Measurements from ENCODE around the gene ACTN1. TPM values are rescaled to one million over a fixed set of nuclear protein-coding genes. Genes with fewer than 3 reads are reported as not detected.
A peak's percentile ranks its signal among the peaks of the same experiment; 100 is the strongest.

The ACTN1 gene
- total RNA-seq, 2 experiments from 2014 or later, result 51.4 to 56.1 TPM

DNA sequence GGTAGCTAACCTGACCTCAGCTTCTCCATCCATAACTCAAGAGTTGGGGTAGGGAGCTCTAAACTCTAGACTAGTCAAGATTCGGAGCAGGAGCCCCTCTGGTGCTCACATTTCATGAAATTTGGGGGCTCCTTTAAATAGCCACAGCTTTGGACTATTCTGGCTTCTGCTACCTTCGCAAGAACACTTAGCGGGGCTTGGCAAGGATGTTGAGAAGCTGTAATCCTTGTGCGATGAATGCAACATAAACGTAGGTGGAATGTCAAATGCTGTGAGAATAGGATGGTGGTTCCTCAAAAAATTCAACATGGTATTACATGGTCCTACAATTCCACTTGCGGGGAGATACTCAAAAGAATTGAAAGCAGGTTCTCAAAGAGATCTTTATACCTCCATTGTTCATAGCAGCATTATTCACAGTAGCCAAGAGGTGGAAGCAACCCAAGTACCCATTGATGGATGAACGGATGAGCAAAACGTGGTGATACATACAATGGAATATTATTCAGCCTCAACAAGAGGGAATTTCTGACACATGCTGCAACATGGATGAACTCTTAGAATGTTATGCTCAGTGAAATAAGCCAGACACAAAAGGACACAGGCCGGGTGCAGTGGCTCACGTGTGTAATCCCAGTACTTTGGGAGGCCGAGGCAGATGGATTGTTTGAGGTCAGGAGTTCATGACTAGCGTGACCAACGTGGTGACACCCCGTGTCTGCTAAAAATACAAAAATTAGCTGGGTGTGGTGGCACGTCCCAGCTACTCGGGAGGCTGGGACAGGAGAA, 73.8 kb downstream of the ACTN1 start:
- Mint-ChIP-seq H3K27me3 (ENCODE audit: low read depth) (no peaks in the 10 kb centered on the region), H3K4me1 (ENCODE audit: low read depth) (peaks cover 5% of the 10 kb centered on the region), H3K27ac (no peak overlapping the region), H3K9me3 (ENCODE audit: insufficient read depth) (no peaks in the 10 kb centered on the region), H3K36me3 (ENCODE audit: low read depth) (peaks cover 26% of the 10 kb centered on the region), H3K4me3 (no peak overlapping the region)
- CTCF ChIA-PET, result interaction anchor here (0.8 to 1.2 kb wide), 2 partner anchors 42 to 202 kb away, joined by 3 read pairs; no protein-coding TSS in a partner anchor
- POLR2A ChIA-PET, result no interaction called here
- DNase-seq (no peak), ATAC-seq (no peak)

DNA sequence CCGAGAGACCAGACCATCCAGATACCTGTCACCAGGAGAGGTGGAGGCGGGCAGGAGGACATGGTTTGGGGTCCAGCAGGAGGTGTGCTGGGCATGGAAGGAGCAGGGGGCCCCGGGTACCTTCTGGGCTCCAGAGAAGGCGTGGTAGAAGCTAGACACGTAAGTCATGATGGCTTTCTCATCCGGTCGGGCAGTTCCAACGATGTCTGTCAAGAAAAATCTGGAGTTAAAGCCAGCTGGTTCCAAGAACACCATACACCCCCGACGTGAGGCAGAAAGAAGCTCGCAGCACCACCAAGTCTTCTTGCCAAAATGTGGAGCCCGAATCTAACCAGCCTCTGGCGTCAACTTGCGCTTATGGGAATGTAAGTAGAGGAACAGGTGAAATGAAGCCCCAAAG, 76.7 kb downstream of the ACTN1 start:
- CTCF ChIA-PET, result interaction anchor here (1.4 kb wide), 1 partner anchor 8 kb away, joined by 9 read pairs; no protein-coding TSS in a partner anchor
- H3K27me3 Mint-ChIP-seq (ENCODE audit: low read depth), result no peaks in the 10 kb centered on the region
- no peak for ATAC-seq
- no peak overlapping the region for H3K27ac Mint-ChIP-seq
- POLR2A ChIA-PET, result no interaction called here
- peaks cover 32% of the 10 kb centered on the region for H3K36me3 Mint-ChIP-seq (ENCODE audit: low read depth)
- DNase-seq, result no peak
- no peak overlapping the region for H3K4me3 Mint-ChIP-seq
- peaks cover 21% of the 10 kb centered on the region for H3K4me1 Mint-ChIP-seq (ENCODE audit: low read depth)
- no peaks in the 10 kb centered on the region for H3K9me3 Mint-ChIP-seq (ENCODE audit: insufficient read depth)

DNA sequence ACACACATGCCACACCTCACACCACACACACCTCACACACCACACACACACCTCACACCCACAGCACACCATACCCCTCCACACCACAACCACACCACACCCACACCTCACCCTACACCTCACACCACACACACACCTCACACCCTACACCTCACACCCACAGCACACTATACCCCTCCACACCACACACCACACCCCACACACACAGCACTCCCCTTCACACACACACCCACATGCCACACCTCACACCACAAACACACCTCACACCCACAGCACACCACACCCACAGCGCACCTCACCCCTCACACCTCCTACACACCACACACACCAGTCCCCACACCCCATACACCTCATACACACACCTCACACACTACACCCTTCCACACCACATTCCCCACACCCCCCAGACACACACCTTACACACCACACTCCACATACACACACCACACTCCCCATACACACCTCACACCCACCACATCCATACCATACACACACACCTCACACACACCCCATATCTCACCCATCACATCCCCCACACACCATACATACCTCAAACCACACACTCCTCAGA, 80.0 kb downstream of the ACTN1 start:
- POLR2A ChIA-PET, result no interaction called here
- H3K27me3 Mint-ChIP-seq (ENCODE audit: low read depth), result no peaks in the 10 kb centered on the region
- peaks cover 26% of the 10 kb centered on the region for H3K36me3 Mint-ChIP-seq (ENCODE audit: low read depth)
- DNase-seq, result no peak
- no peak overlapping the region for H3K4me3 Mint-ChIP-seq
- no peaks in the 10 kb centered on the region for H3K9me3 Mint-ChIP-seq (ENCODE audit: insufficient read depth)
- ATAC-seq, result peak; percentile 27
- peak overlapping the region; percentile 70 for H3K27ac Mint-ChIP-seq
- H3K4me1 Mint-ChIP-seq (ENCODE audit: low read depth), result peaks cover 22% of the 10 kb centered on the region
- CTCF ChIA-PET, result interaction anchor here (2.0 kb wide), 1 partner anchor 208 kb away, joined by 5 read pairs; no protein-coding TSS in a partner anchor

DNA sequence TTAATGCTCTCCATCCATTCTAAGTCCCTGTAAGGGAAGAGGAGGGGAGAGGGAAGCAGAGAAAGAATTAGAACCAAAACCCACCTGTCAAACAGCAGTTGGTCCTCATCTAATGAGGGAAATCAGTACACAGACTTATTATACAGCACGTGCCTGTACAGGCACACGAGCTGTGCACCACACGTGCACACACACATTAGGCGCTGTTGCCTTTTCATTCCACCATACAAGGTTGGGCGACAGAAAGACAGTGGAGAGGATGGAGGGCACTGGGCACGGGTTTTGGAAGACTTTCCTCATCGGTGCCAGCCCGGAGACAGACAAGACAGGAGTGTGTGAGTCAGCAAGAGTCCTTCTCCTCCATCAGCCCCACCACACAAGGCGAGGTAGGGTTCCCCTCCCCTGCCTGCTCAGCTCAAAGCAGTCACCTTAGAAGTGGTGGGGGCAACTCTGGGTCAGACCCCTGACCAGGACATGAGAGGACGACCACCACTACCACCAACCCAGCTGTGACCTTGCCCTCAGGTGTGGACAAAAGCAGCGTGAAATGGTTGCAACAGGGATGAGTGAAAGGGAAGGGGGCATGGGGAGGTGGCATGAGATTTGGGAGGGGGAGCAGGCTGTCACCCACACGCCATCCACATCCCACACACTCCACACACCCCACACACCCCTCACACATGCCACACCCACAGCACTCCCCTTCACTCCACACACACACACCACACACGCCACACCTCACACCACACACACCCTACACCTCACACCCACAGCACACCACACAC, 80.7 kb downstream of the ACTN1 start:
- ChIA-PET POLR2A (no interaction called here), CTCF (interaction anchor here (0.9 to 2.0 kb wide), 5 partner anchors 13 to 209 kb away, joined by 3 to 5 read pairs (median 4); no protein-coding TSS in a partner anchor)
- ATAC-seq, result peak; percentile 41
- Mint-ChIP-seq H3K27me3 (ENCODE audit: low read depth) (no peaks in the 10 kb centered on the region), H3K27ac (peak overlapping the region; percentile 70), H3K4me1 (ENCODE audit: low read depth) (peaks cover 22% of the 10 kb centered on the region), H3K4me3 (no peak overlapping the region), H3K9me3 (ENCODE audit: insufficient read depth) (no peaks in the 10 kb centered on the region), H3K36me3 (ENCODE audit: low read depth) (peaks cover 26% of the 10 kb centered on the region)
- DNase-seq, result no peak

DNA sequence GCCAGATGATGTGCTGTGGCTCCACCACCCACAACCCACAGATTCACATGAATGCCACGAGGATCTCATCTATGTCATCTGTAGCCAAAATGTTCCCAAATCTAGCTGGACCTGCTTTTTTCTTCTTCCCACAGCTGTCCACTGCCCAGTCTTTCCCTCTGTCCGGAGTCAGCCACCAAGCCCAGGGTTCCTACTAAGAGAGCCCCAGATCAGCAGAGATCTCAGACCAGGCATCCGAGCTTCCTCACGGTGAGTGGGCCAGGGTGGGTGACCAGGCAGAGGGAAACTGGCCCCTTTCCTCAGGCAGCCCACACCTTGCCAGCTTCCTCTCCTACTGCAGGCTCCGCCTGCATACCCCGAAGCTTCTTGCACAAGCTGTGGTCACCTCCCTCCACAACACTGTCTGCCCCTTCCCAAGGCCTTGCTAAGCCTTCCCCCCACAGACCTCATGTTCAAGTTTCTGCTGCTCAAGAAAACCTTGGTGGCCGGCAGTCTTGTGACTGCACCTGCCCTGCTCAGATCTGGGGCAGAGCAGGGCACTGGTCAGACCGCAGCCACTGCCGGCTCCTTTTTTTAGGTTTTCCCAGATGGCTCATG, 81.4 kb downstream of the ACTN1 start:
- ChIA-PET CTCF (interaction anchor here (0.9 to 2.0 kb wide), 5 partner anchors 14 to 210 kb away, joined by 3 to 5 read pairs (median 4); no protein-coding TSS in a partner anchor), POLR2A (no interaction called here)
- no peak for DNase-seq
- ATAC-seq, result peak; percentile 25
- Mint-ChIP-seq H3K36me3 (ENCODE audit: low read depth) (peaks cover 26% of the 10 kb centered on the region), H3K27me3 (ENCODE audit: low read depth) (no peaks in the 10 kb centered on the region), H3K4me3 (no peak overlapping the region), H3K27ac (peak overlapping the region; percentile 37), H3K4me1 (ENCODE audit: low read depth) (peaks cover 22% of the 10 kb centered on the region), H3K9me3 (ENCODE audit: insufficient read depth) (no peaks in the 10 kb centered on the region)

DNA sequence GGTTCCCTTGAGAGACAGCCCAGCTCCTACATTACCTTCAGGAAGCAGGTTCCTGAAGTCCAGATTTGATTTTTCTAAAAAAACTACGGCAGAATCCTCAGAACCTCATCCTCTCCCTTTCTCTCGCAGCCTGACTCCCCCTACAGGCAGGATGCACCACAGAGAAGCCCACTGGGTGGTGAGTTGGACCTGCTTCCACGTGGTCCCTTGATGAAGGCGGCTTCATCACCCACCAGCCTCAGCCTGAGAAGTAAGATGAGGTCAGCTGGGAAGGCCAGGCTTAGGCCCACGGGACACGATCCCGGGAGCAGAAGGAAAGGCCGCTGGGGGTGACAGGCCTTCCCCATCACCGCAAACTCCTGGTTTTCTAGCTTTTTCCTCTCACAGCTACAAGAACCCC, 83.0 kb downstream of the ACTN1 start:
- Mint-ChIP-seq H3K4me3 (no peak overlapping the region), H3K9me3 (ENCODE audit: insufficient read depth) (no peaks in the 10 kb centered on the region), H3K36me3 (ENCODE audit: low read depth) (peaks cover 22% of the 10 kb centered on the region), H3K27me3 (ENCODE audit: low read depth) (no peaks in the 10 kb centered on the region), H3K27ac (no peak overlapping the region), H3K4me1 (ENCODE audit: low read depth) (peaks cover 22% of the 10 kb centered on the region)
- DNase-seq (no peak), ATAC-seq (no peak)
- CTCF ChIA-PET, result interaction anchor here (0.9 to 1.3 kb wide), 3 partner anchors 13 to 41 kb away, joined by 3 to 5 read pairs (median 3); no protein-coding TSS in a partner anchor
- POLR2A ChIA-PET, result no interaction called here

DNA sequence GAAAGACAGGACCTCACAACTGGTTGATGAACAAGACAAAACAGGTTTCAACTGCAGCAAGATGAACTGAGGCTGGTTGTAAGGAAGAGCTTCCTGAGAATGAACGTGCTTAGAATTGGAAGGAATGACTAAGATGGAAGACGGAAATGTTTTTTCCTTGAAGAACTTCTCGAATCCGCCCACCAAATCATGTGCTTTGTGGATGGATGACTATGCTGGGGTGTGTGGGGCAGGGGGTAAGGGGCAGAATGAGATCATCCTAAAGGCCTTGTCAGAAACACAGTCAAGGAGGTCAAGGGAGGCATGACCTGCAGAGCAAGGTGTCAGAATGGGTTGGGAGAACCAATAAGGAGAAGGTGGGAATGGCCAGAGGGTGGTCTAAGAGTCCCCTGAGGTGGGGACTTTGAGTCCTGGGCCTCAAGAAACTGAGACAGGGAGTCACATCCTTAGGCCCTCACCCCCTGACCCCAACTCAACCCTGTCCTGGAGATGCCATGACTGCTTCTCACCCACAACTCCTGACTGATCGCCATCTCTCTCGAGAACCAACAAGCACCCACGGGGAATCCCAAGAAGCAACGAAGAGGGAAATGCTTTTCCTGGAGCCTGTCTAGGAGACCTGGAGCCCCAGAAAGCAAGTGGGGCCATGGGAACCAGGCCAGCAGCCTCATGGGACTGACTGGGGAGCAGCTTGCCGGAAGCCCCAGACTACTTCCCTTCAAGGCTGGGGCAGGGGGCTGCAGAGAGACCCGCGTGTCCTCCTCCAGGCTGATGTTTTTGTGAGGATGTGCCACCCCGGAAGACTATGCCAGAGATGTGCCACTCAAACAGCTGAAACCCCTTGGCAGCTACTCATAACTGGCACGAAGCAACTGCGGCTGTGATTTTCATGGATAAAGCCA, 84.0 kb downstream of the ACTN1 start:
- Mint-ChIP-seq H3K9me3 (ENCODE audit: insufficient read depth) (no peaks in the 10 kb centered on the region), H3K27me3 (ENCODE audit: low read depth) (no peaks in the 10 kb centered on the region), H3K4me1 (ENCODE audit: low read depth) (peaks cover 22% of the 10 kb centered on the region), H3K4me3 (no peak overlapping the region), H3K27ac (no peak overlapping the region), H3K36me3 (ENCODE audit: low read depth) (peaks cover 18% of the 10 kb centered on the region)
- ATAC-seq, result no peak
- ChIA-PET POLR2A (no interaction called here), CTCF (interaction anchor here (0.9 to 1.2 kb wide), 2 partner anchors 16 to 42 kb away, joined by 3 to 4 read pairs; no protein-coding TSS in a partner anchor)
- DNase-seq, result no peak

DNA sequence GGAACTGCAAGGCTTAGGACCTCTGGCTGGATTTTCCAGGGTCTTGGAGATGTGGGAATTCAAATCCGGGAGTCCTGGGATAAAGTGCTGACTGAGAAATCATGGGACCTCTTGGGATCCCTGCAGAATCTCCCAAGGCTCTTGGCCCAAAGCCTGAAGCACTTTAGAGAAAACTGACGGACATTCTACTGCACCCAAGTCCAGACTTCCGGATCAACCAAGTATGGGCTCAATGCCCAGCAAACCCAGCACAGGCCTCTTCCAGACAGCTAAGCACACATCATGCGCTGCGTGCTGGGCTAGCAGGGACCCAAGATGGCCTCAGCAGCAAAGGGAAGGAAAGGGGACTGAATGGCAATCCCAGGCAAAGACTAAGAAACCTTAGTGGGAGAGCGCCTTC, 85.0 kb downstream of the ACTN1 start:
- DNase-seq (no peak), ATAC-seq (no peak)
- no peaks in the 10 kb centered on the region for H3K27me3 Mint-ChIP-seq (ENCODE audit: low read depth)
- peaks cover 16% of the 10 kb centered on the region for H3K4me1 Mint-ChIP-seq (ENCODE audit: low read depth)
- CTCF ChIA-PET, result interaction anchor here (1.2 kb wide), 1 partner anchor 17 kb away, joined by 4 read pairs; no protein-coding TSS in a partner anchor
- POLR2A ChIA-PET, result no interaction called here
- H3K4me3 Mint-ChIP-seq, result no peak overlapping the region
- H3K9me3 Mint-ChIP-seq (ENCODE audit: insufficient read depth), result no peaks in the 10 kb centered on the region
- H3K27ac Mint-ChIP-seq, result no peak overlapping the region
- H3K36me3 Mint-ChIP-seq (ENCODE audit: low read depth), result peaks cover 15% of the 10 kb centered on the region

DNA sequence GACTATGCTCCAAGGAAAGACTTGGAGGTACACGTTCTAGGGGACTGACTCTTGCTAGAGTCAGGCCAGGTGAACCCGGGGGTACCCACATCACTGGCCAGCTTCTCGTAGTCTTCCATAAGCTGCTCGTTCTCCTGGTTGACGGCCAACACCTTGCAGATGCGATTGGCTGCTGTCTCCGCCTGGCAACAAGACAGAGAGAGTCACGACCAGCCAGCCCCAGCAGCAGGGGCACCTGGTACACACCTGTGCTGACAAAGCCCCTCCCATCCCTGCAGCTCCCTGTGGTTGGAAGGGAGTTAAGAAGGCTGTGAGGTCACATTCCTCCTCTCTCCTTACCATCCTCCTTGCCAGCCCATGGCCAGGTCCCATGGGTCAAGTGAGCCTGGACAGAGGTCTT, 85.5 kb downstream of the ACTN1 start:
- no peak for ATAC-seq
- no peaks in the 10 kb centered on the region for H3K27me3 Mint-ChIP-seq (ENCODE audit: low read depth)
- peaks cover 12% of the 10 kb centered on the region for H3K4me1 Mint-ChIP-seq (ENCODE audit: low read depth)
- no peaks in the 10 kb centered on the region for H3K9me3 Mint-ChIP-seq (ENCODE audit: insufficient read depth)
- DNase-seq, result no peak
- no peak overlapping the region for H3K4me3 Mint-ChIP-seq
- ChIA-PET CTCF (interaction anchor here (1.0 kb wide), 1 partner anchor 18 kb away, joined by 3 read pairs; no protein-coding TSS in a partner anchor), POLR2A (interaction anchor here (0.7 kb wide), 1 partner anchor 9 kb away, joined by 3 read pairs; no protein-coding TSS in a partner anchor)
- peaks cover 20% of the 10 kb centered on the region for H3K36me3 Mint-ChIP-seq (ENCODE audit: low read depth)
- H3K27ac Mint-ChIP-seq, result no peak overlapping the region

DNA sequence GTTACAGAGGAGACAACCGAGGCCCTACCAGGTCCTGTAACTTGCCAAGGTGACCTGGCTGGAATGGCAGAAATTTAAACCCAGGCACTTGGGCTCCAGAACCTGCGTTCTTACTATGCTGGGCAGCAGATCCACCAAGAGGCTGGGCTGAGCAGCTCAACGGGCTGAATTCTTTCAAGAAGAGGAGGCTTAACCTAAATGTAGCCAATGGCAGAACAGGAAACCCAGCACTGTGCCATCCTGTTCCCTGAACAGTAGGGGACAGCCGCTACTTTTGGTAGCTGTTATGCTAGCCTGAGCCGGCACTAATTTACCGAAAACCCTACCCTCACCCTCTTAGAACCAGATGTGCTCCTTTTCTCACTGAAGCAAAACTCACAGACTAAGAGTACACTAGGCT, 86.1 kb downstream of the ACTN1 start:
- DNase-seq (no peak), ATAC-seq (no peak)
- H3K27ac Mint-ChIP-seq, result no peak overlapping the region
- CTCF ChIA-PET, result interaction anchor here (1.0 kb wide), 1 partner anchor 18 kb away, joined by 3 read pairs; no protein-coding TSS in a partner anchor
- no peaks in the 10 kb centered on the region for H3K9me3 Mint-ChIP-seq (ENCODE audit: insufficient read depth)
- H3K4me3 Mint-ChIP-seq, result no peak overlapping the region
- no peaks in the 10 kb centered on the region for H3K27me3 Mint-ChIP-seq (ENCODE audit: low read depth)
- peaks cover 15% of the 10 kb centered on the region for H3K36me3 Mint-ChIP-seq (ENCODE audit: low read depth)
- POLR2A ChIA-PET, result interaction anchor here (0.7 kb wide), 1 partner anchor 8 kb away, joined by 3 read pairs; no protein-coding TSS in a partner anchor
- peaks cover 7% of the 10 kb centered on the region for H3K4me1 Mint-ChIP-seq (ENCODE audit: low read depth)

All from activated CD8-positive, alpha-beta T cell treated with anti-CD3 and anti-CD28 coated beads, Interleukin-2, amount 10 ng/mL, durations not matched to agents 7 days and 5 days (primary cell).